ENCODE data around the gene INPP4A.

Gene INPP4A

DNA sequence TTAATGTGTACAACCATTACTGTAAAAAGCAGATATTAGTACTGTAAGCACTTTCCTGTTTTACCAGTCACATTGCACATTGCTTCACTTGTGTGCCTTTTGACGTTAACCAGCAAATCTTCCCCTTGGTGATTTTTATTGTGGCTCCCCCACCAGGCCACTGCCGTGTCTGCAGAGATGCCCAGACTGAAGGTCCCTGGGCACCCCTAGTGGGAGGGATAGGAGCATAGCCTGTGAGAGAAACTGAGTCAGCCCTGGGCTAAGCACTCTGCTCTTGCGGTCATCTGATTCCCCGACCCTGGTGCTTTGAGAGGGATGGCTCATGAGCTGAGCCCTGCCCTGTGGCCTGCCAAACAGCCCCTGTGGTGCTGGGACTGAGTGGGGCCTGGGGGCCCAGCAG is 73.4 kb downstream of the INPP4A start:
- no peak for DNase-seq

DNA sequence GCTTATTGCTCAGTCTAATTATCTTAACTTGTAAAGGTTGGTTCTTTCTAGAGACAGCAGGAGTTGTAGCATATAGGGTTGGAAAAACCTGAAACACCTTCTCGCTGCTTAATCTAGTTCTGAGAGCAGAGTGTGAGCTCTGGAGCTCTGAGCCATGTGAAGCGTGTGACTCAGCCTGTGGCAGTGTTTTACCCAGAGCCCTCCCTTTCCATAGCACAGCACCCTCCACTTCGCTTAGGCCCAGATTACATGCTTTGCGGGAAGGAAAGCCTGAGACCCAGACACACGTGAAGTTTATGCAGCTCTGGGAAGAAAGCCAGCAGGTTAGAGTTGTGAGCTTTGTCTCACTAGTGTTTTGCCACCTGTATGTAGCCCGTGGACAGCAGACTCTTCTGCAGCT is 74.5 kb downstream of the INPP4A start:
- no peak for DNase-seq

DNA sequence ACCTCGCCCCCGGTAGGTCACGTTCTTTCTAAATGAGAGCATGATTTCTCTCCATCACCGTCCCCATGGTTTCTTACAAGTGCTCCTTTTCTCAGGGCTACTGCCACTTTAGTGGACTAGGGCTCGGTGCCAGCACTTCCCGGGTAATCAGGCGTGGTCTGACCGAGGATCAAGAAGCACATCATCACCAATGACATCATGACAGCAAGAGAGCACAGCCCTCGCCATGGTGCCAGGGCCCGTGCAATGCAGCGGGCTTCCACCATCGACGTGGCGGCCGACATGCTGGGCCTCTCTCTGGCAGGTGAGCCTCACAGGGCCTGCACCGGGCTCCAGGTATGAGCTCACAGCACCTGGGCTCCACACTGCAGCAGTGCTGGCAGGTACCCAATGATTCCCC is 75.2 kb downstream of the INPP4A start:
- DNase-seq, result no peak

DNA sequence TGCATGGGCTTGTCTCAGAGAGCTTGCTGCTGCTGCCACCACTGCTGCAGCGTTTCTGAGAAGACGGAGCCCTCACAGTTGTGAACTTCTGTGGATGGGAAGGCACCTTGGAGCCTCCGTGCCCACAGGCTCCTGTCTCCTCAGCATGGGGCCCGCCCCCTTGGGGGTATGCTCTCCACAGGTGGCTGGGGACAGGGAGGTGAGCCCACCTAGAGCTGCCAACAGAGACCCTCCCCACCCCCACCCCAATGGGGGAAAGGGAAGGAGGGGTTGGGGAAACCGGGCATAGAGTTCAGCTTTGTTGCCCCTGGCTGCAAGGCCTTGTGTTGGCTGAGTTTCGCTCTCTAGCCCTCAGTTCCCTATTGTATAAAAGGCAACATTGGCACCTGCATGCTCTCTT is 76.1 kb downstream of the INPP4A start:
- no peak for DNase-seq

DNA sequence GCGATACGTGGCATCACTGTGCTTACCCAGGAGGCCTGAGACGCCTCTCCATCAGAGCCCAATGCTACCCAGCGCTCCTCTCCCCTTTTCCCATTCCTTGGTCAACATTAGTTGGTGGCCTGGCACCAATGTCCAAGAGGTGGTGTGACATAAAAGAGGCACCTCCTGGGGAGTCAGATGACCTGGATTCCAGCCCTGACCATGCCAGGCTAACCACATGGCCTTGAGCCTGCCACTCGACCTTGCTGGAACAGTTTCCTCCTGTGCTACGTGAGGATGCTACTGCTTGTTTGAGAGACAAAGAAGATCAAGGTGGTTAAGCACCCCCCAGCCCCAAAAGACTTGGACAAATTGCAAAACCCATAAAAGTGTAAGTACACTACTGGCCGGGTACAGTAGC is 76.6 kb downstream of the INPP4A start:
- no peak for DNase-seq

DNA sequence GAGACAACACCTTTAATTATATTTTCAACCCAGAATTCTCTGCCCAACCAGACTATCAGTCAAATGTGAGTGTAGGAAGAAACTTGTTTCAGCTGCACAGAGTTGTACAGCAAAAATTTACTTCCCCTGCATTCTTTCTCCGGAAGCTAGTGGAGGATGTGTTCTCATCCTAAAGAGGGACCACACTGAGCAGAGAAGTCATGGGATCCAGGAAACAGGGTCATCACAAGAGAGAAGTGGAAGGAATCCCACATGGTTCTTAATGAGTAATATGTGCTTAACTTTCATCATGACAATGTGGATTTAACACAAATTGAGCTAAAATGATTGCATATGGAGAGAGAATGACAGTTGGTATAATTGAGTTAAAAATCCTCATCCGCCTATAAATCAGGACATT is 78.2 kb downstream of the INPP4A start:
- DNase-seq, result no peak

DNA sequence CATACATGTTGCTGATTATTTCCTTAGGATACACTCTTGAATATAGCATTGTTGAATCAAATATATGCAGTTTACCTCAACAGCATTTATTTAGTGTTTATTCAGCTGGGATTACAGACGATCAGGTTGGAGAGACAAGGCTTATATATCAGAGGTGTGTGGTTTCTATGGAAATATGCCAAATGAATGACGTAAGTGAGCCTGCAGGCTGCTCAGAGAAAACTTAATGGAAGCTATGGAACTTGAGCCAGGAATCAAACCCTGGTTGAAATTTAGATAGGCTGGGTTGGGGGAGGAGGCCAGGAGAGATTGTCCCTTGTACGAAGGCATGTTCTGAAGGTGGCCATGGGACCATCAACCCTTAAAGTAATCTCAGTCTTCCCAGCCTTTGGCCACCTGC is 79.5 kb downstream of the INPP4A start:
- DNase-seq, result no peak

DNA sequence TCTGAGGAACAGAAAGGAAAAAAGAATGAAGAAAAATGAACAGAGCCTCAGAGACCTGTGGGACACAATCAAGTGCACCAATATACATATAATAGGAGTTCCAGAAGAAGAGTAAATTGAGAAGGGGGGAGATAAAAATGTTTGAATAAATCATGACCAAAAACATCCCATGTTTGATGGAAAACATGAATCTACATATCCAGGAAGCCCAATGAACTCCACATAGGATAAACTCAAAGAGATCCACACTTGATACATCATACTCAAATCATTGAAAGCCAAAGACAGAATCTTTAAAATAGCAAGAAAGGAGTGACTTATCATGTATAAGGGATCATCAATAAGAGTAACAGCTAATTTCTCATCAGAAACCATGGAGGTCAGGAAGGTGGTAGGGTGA is 83.7 kb downstream of the INPP4A start:
- DNase-seq, result no peak

DNA sequence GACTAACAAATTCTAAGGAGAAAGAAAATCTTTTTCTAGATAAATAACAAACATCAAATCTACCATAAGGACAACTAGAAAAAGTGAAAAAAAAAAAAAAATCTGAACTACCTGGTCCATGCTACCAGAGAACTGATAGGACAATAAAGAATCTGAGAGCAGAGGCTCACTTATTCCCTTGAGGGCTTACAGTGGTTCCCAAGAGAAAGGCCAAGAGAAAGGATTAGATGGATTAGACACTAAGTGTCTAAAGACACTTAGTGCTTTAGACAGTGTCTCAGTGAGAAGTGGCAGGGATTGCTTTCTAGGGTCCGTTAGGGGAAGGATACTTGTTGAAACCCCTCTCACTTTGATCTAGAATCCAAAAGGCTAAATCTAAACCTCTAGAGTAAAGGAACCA is 85.5 kb downstream of the INPP4A start:
- no peak for DNase-seq

DNA sequence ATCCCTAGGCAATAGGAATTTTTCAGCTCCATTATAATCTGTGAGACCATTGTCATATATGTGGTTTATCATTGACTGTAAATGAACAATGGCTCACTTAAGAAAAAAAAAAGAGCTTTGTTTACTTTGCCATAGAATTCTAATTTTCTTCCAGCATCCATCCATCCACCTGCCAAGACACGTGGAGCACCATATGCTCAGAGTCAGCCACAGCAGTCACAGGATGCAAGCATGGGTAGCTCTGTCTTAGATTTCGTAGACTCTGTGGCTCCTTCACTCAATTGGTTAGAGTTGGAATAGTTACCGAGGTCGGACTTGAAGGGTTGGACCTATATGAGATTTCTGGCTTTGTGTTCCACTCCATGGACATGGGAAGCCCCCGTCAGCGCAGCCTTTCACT is 88.1 kb downstream of the INPP4A start:
- peak in 1 of 2 experiments; percentile 11 for DNase-seq

DNA sequence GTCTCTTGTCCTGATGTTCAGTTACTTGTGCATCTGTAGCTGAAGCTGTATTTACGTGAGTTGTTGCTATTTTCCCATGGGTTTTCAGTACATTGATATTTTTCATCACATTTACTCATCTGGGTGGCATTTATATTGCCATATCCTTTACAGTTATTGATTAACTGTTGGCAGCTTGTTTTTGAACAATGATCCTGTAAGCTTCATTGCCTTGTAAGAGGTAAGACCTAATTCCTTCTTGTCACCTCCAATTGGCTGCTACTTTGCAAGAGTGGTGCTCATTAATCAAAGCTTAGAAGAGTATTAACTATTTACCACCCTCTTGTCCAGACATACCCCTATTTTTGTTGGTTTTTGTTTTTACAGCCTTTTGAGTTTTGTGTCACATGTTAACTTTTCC is 88.9 kb downstream of the INPP4A start:
- DNase-seq, result no peak

DNA sequence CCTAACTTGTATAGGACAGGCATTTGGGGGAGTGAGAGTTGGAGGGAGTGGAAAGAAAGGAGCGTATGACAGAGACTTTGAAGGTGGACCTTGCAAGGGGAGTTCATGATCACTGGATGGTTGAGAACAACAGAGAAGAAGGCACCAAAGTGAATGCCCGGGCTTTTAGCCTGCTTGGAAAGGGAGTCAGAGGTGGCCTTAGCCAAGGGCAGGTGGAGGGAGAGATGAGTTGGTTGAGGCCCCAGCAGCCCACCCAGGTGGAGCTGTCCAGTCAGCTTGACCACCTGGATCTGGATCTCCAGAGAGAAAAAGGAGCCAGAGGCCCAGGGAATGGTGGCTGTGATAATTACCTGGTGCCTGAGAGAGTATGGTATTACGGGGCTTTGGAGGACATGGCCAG is 90.1 kb downstream of the INPP4A start:
- no peak for DNase-seq

DNA sequence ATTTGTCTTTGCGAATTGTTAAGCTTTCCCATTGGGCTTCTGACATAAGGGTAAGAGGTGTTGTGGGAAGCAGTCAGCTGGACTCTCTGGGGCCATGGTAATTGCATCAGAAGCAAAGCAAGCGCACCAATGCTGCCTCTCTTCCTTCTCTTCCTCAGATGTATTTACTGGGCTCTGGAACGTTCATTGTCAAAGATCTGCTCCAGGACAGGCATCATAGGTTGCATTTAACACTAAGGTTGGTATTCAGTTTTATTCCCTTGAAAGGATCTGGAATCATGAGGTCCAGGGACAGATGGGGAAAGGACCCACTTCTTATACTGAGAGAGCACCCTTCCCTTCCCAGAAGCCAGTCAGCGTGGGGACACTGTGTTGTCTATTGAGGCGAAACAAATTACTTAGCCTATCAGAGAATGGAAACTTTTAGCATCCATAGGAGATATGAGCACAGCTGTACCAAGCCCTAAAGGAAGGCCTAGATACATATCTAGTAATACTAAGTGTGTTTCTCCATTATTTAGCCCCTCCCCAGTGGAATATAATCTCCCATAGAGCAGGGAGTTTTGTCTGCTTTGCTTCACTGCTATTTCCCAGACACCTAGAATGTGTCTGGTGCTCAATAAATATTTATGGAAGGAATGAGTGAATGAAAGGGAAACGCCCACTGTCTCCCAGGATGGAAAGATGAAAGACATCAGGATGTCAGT is 91.5 kb downstream of the INPP4A start:
- DNase-seq, result no peak

DNA sequence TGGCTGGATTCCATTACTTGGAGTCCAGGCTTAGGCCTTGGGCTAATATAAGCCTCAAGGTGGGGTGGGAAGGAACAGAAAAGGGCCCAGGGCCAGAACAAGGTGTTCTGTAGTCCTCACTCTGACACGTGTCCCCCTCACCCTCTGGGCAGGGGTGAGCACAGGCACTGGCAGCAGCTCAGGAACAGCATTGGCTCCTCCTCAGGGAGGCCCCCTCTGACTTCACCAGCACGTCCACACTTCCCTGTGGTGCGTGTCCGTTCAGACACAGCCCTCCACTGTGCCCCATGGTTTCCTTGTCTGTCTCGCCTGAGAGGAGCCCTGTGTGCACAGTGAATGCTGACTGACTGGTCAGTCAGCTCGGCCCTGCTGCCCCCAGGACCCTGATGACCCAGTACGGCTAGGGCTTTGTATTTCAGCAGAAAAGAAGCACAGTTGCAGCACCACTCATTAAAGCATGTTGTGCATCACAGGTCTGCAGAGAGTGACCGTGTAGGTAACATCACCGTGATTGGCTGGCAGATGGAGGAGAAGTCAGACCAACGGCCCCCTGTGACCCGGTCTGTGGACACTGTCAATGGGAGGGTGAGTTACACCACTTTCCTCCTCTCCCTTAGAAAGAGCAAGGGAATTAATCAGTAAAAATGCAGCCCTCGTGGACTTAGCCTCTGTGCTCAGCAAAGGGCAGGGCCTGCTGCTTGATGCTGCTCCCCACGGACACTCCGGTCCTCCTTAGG is 92.9 kb downstream of the INPP4A start:
- DNase-seq, result no peak

DNA sequence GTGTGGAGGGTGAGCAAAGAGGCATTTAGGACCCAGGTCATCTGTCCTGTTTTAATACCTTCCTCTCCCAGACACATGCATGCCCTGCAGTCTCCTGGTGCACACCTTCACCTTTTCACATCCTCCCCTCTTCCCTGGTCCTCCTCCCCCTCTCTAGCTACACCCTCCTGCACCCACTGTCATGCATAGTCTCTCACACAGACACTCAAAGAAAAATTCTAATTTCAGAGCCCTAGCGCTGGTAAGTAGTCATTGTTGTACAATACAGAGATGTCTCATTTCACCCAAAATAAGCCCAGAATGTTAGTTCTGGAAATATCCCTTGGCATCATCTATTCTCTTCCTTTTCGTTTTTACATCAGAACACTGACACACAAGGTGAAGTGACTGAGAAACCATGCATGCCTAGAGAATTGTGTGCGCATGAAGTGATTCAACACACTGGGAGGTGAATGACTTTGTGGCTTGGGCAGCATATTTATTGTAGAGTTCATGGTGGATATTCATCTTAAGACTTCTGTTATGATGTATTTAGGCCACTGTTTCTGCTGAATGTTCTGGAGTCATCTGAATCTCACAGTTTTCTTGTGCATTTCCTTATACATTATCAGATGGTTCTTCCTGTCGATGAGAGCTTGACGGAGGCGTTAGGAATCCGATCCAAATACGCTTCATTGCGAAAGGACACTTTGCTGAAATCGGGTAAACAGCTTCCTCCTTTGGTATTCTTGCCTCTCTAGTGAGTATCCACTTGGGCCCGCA is 93.8 kb downstream of the INPP4A start:
- DNase-seq, result no peak

DNA sequence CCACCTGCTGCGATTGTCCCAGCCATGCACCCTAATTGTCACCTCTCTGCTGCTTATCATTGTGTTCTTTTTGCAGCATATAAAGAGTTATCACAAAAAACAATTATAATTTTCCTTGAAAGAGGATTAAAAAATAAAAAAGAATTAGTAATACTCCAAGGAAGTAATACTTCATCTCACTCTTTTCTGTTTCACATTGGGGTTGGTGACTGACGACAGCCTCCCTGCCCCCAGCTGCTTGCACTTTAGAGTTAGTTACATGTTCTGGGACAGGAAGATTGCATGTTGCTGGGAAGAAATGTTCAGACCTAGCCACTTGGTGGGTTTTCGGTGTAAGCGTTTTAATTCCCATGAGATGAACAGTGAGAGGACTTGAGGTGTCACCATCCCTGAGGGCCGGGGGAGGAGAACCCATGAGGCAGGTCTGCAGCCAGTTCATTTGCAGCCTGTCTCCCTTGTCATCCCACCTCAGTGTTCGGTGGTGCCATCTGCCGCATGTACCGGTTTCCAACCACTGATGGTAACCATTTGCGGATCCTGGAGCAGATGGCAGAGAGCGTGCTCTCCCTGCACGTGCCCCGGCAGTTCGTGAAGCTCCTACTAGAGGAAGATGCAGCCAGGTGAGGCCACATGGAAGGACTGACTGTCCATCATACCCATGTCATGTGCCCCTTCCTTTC is 94.5 kb downstream of the INPP4A start:
- no peak for DNase-seq

DNA sequence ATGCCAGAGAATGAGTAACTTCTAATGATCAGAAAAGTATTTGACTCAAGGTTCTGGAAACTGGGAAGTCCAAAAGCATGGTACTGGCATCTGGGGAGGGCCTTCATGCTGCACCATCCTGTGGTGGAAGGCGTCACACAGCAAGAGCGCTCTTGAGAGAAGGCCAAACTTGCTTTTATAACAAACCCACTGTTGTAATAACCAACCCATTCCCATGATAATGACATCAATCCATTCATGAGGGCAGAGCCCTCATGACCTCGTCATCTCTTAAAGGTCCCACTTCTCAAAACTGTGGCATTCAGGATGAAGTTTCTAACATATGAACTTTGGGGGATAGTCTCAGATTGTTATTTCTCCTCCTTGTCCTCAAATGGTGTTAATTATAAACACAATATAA is 95.9 kb downstream of the INPP4A start:
- DNase-seq, result no peak

DNA sequence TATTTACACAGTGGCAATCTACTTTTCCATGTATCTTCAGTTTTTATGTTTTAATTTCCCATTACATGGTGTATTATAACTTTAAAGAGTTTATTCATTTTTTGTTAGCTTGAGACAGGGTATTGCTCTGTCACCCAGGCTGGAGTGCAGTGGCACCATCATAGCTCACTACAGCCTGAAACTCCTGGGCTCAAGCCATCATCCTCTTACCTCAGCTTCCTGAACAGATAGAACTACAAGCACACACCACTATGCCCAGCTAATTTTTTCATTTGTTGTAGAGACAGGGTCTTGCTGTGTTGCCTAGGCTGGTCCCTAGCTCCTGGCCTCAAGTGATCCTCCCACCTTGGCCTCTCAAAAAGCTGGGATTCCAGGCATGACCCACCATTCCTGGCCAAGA is 96.8 kb downstream of the INPP4A start:
- no peak for DNase-seq

DNA sequence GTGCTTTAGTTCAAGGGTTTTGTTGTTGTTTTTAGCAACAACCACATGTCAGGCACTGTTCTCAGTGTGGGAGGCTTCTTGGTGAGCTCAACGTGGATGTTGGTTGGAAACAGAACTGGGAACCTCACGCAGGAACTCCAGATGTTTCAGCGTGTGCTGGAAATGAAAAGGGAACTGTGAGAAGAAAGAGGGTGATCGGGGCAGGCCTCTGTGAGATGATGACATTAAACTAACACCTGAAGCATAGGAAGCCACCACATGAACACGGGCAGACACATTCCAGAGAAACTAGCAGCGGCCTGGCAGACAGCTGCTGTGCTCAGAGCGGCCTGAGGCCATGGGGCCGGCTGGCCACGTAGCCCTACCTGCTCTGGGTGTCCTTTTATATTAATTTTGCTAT is 97.2 kb downstream of the INPP4A start:
- DNase-seq, result no peak

DNA sequence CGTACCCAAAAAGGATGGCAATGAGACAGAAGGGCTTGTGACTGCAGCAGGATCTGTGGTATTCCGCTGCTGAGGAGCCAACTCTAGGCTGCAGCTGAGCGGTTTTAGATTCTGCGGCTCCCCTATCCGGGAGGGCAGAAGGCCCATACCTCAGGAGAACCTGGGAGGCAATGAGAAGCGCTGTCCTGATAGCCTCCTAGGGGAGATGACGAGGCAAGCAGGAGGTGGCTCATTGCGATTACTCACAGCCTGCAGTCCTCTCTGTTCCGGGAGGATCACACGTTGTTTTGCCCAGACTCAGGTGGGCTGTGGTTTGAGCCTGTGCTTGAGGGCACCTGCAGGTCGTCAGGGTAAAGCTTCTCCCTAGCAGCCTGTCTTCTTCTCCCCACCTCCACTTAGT is 98.6 kb downstream of the INPP4A start:
- DNase-seq, result no peak

DNA sequence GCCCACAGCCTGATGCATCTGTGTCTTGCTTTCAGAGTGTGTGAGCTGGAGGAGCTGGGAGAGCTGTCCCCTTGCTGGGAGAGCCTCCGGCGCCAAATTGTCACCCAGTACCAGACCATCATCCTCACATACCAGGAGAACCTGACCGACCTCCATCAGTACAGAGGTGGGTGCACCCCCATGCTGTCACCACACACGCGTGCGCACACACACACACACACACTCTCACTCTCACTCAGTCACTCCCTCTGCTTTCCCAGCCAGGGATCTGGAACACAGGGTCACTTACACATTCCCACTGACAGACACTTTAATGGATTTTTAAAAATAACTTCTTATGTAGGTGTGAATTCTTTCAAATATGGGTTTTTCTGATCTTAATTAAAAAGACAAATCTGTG is 99.2 kb downstream of the INPP4A start:
- DNase-seq, result no peak

DNA sequence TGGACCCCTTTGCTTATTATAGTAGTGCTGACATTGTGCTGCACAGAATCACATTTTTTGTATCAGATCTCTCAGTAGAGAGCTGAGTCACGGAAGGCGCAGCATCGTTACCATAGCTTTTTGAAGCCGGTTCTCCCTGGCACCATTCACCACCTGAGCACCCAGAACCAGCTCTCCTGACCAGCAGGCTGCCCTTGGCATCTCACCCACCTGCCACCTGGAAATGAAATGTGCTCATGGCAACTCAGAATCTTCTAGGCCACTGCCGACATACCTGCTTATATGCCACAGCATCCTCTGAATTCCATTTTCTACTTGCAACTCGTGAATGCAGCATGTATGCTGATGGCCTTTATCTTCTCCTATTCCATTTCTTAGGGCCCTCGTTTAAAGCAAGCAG is 100.9 kb downstream of the INPP4A start:
- no peak for DNase-seq

DNA sequence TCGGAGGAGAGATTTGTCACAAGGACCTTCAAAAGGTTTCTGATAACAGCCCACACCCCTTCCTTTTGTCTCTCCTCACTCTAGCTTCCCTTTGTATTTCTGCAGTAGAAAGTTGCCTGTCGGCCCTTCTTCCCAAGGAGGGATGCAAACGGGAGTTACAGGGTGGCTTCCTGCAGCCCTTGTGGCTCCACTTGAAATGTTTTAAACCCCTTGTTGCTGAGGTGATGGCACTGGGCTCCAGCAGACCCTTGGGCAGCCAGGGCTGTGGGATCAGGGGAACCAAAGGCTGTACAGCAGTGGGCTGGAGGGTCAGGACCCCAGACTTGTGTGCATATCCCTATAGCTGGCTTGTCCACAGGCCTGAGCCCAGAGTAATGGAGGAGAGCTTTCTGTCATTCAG is 101.5 kb downstream of the INPP4A start:
- DNase-seq, result no peak
